ENCODE measurements around the gene WDFY4. TPM values are rescaled to one million over a fixed set of nuclear protein-coding genes. Genes with fewer than 3 reads are reported as not detected.

WDFY4 gene
- total RNA-seq, 4 donors from 2014 or later, result 1.6 to 5.1 (median 3.0) TPM

- Histone ChIP-seq H3K36me3 (no peaks in the 10 kb centered on the region), H3K4me3 (no peak overlapping the region), H3K27ac (no peak overlapping the region), H3K4me1 (no peaks in the 10 kb centered on the region), H3K27me3 (peaks cover 17% of the 10 kb centered on the region), H3K9me3 (no peaks in the 10 kb centered on the region)
- 80 to 100% methylated on average over 1 to 2 of the region's 3 CpGs for whole genome bisulfite sequencing, 2 donors (ENCODE audit: low coverage in 1 of 2)
- TF ChIP-seq POLR2A (IDR thresholded peaks at IDR 0.05) (no peak), EP300 (IDR thresholded peaks at IDR 0.05) (no peak), POLR2AphosphoS5 (IDR thresholded peaks at IDR 0.05) (no peak), CTCF (IDR thresholded peaks at IDR 0.05) (no peak)
- no peak for ATAC-seq
These were observed 193.4 kb downstream of the WDFY4 start for GRCh38 chr10:48878091-48878490.

GRCh38 chr10:48879451-48879850, 194.8 kb downstream of the WDFY4 start:
- TF ChIP-seq EP300 (IDR thresholded peaks at IDR 0.05), result no peak
- TF ChIP-seq POLR2AphosphoS5 (IDR thresholded peaks at IDR 0.05), result no peak
- no peak for TF ChIP-seq POLR2A (IDR thresholded peaks at IDR 0.05)
- no peak for TF ChIP-seq CTCF (IDR thresholded peaks at IDR 0.05)
- Histone ChIP-seq H3K4me3 (no peak overlapping the region), H3K27ac (no peak overlapping the region), H3K27me3 (peaks cover 17% of the 10 kb centered on the region), H3K9me3 (no peaks in the 10 kb centered on the region), H3K36me3 (no peaks in the 10 kb centered on the region), H3K4me1 (no peaks in the 10 kb centered on the region)
- 28 to 33% methylated on average over 4 to 5 of the region's 5 CpGs for WGBS, 2 donors (ENCODE audit: low coverage in 1 of 2)
- no peak for ATAC-seq

GRCh38 chr10:48880016-48880705, 195.5 kb downstream of the WDFY4 start:
- no peak overlapping the region for H3K4me3 ChIP-seq
- ATAC-seq, result no peak
- TF ChIP-seq EP300 (IDR thresholded peaks at IDR 0.05) (no peak), POLR2AphosphoS5 (IDR thresholded peaks at IDR 0.05) (no peak), CTCF (IDR thresholded peaks at IDR 0.05) (no peak), POLR2A (IDR thresholded peaks at IDR 0.05) (no peak)
- H3K9me3 ChIP-seq, result no peaks in the 10 kb centered on the region
- H3K27me3 ChIP-seq, result peaks cover 17% of the 10 kb centered on the region
- H3K36me3 ChIP-seq, result no peaks in the 10 kb centered on the region
- no peak overlapping the region for H3K27ac ChIP-seq
- no peaks in the 10 kb centered on the region for H3K4me1 ChIP-seq
- WGBS, 2 donors (ENCODE audit: low coverage in 1 of 2), result 62 to 67% methylated on average over 1 to 3 of the region's 11 CpGs

GRCh38 chr10:48881937-48882336, 197.3 kb downstream of the WDFY4 start:
- 57 to 80% methylated on average over 1 of the region's 1 CpG for WGBS, 2 donors (ENCODE audit: low coverage in 1 of 2)
- H3K4me1 ChIP-seq, result no peaks in the 10 kb centered on the region
- no peaks in the 10 kb centered on the region for H3K9me3 ChIP-seq
- no peak for ATAC-seq
- H3K4me3 ChIP-seq, result no peak overlapping the region
- no peak overlapping the region for H3K27ac ChIP-seq
- peaks cover 17% of the 10 kb centered on the region for H3K27me3 ChIP-seq
- H3K36me3 ChIP-seq, result no peaks in the 10 kb centered on the region
- TF ChIP-seq POLR2AphosphoS5 (IDR thresholded peaks at IDR 0.05), result no peak
- TF ChIP-seq CTCF (IDR thresholded peaks at IDR 0.05), result no peak
- no peak for TF ChIP-seq POLR2A (IDR thresholded peaks at IDR 0.05)
- TF ChIP-seq EP300 (IDR thresholded peaks at IDR 0.05), result no peak

- H3K27ac ChIP-seq, result no peak overlapping the region
- 55% methylated on average over 2 of the region's 2 CpGs; no CpG with 5 or more reads in 1 of the 2 donors for WGBS, 2 donors (ENCODE audit: low coverage in 1 of 2)
- H3K36me3 ChIP-seq, result no peaks in the 10 kb centered on the region
- no peaks in the 10 kb centered on the region for H3K9me3 ChIP-seq
- H3K27me3 ChIP-seq, result peaks cover 17% of the 10 kb centered on the region
- no peak for ATAC-seq
- H3K4me3 ChIP-seq, result no peak overlapping the region
- no peaks in the 10 kb centered on the region for H3K4me1 ChIP-seq
- TF ChIP-seq CTCF (IDR thresholded peaks at IDR 0.05) (no peak), EP300 (IDR thresholded peaks at IDR 0.05) (no peak), POLR2AphosphoS5 (IDR thresholded peaks at IDR 0.05) (no peak), POLR2A (IDR thresholded peaks at IDR 0.05) (no peak)
These were observed 198.2 kb downstream of the WDFY4 start for GRCh38 chr10:48882881-48883280.

Measured in gastroesophageal sphincter (tissue), 4 donors.